Putamen (tissue), 1 donor: Measurements from ENCODE around the gene HSCB.
A peak's percentile ranks its signal among the peaks of the same experiment; 100 is the strongest.
"Not testable (repeated sequence)": the region's sequence is repeated elsewhere in the genome, so short reads cannot be mapped to it uniquely, and the experiment has no call there.

Experiments
- DNase-seq: peaks from one replicate; pipeline ENCODE4 v3.0.0-alpha.2; 2016; ENCODE audit warnings: low spot score

HSCB gene

GRCh38 chr22:28741785-28742561, at the start of gene HSCB, which contains the start of gene CHEK2:
TSS of gene HSCB (plus strand) at chr22:28742039. CDS start at chr22:28742096, 57 bp downstream.
TSS of gene CHEK2 (minus strand) at chr22:28741820. CDS start at chr22:28734721, 7,099 bp downstream.
- peak; percentile 99 for DNase-seq

- not testable (repeated sequence) for DNase-seq
These were observed 48.6 kb upstream of the HSCB start for GRCh38 chr22:28693041-28693760.

GRCh38 chr22:28702891-28703290, 38.9 kb upstream of the HSCB start:
- DNase-seq = no peak

GRCh38 chr22:28703436-28703835, 38.4 kb upstream of the HSCB start:
- DNase-seq = no peak

GRCh38 chr22:28706845-28707244, 35.0 kb upstream of the HSCB start:
- no peak for DNase-seq

- no peak for DNase-seq
These were observed 31.7 kb upstream of the HSCB start for GRCh38 chr22:28710107-28710506.

- DNase-seq = no peak
These were observed 31.2 kb upstream of the HSCB start for GRCh38 chr22:28710576-28711191.

- no peak for DNase-seq
These were observed 30.5 kb upstream of the HSCB start for GRCh38 chr22:28711341-28711740.

GRCh38 chr22:28711820-28712777, 29.7 kb upstream of the HSCB start:
- DNase-seq = no peak

GRCh38 chr22:28714043-28714628, 27.7 kb upstream of the HSCB start:
- no peak for DNase-seq

GRCh38 chr22:28715611-28716010, 26.2 kb upstream of the HSCB start:
- DNase-seq = no peak

- DNase-seq = no peak
These were observed 25.2 kb upstream of the HSCB start for GRCh38 chr22:28716686-28717085.

GRCh38 chr22:28718044-28718443, 23.8 kb upstream of the HSCB start:
- no peak for DNase-seq

- DNase-seq = no peak
These were observed 13.8 kb upstream of the HSCB start for GRCh38 chr22:28728002-28728401.

- no peak for DNase-seq
These were observed 13.1 kb upstream of the HSCB start for GRCh38 chr22:28728621-28729313.

- DNase-seq = no peak
These were observed 11.7 kb upstream of the HSCB start for GRCh38 chr22:28730179-28730578.

GRCh38 chr22:28734393-28734792, 7.4 kb upstream of the HSCB start:
- no peak for DNase-seq

- no peak for DNase-seq
These were observed 5.3 kb upstream of the HSCB start for GRCh38 chr22:28736301-28737155.

GRCh38 chr22:28737701-28738100, 4.1 kb upstream of the HSCB start:
- no peak for DNase-seq

GRCh38 chr22:28738876-28739275, 3.0 kb upstream of the HSCB start:
- not testable (repeated sequence) for DNase-seq
